COLO668 (cell line): ENCODE measurements around the gene ATM.
"Not testable (repeated sequence)": the region's sequence is repeated elsewhere in the genome, so short reads cannot be mapped to it uniquely, and the experiment has no call there.

Source experiments
- DNase-seq: peaks from one replicate; lab custom pipeline; 2025; ENCODE audit not compliant: unreplicated experiment; lab: John Stamatoyannopoulos, UW

The ATM gene

DNA sequence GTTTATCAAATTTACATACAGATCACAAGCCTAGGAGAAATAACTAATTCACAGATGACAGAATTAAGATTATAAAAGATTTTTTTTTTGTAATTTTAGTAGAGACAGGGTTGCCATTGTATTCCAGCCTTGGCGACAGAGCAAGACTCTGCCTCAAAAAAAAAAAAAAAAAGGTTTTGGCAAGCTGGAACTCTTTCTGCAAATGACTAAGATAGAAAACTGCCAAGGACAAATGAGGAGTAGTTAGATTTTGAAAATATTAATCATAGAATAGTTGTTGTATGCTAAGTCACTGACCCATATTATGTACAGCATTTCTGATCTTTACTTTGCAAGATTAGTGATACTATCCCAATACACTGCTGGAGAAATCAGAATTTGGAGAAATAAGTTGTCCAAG, 145.3 kb downstream of the ATM start:
- DNase-seq: no peak

DNA sequence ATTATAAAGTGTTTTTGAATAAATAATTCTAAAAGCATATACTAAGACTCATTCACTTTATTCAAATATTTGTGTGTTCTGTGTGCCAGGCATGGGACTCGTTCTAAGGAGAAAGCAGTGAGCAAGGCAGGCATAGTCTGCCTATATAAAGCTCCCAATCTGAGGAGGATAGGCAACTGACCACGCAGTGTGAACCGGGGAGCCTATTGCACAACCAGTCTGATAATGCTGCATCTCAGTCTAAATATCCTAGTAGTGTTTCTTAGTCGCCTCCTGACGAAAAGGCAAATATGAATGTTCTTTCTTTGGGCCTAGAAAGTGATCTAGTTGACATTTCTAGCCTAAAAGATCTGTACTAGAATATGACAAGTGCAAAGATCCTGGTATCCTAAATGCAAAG, 146.2 kb downstream of the ATM start:
- no peak for DNase-seq

DNA sequence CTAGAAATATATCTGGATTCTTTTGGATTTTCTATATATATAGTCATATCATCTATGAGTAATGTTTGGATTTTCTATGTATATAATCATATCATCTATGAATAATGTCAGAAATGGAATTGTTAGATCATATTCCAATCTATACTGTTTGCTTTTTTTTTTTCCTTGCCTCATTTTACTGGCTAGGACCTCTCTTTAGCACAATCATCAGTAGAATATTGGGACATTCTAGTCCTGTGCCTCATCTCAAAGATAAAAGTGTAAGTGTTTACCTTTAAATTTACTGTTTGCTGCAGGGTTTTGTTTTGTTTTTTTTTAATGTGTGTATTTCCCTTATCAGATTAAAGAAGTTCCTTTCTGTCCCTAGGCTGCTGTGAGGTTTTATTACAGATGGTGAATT, 147.4 kb downstream of the ATM start:
- no peak for DNase-seq

DNA sequence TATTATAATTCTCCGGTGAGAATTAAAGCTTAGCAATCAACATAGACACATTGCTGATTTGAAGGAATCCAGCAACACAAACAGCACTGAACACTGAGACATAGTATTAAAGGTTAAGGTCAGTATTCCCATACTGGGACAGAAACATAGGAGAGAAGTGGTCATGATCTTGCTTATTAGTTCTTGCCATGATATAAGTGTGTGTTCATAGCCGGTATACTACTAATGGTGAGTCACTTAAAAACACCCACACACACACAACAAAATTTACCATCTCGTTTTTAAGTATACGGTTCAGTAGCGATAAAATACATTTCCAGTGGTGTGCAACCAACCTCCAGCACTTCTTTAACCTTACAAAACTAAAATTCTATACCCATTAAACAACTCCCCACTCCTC, 148.1 kb downstream of the ATM start:
- DNase-seq: no peak

DNA sequence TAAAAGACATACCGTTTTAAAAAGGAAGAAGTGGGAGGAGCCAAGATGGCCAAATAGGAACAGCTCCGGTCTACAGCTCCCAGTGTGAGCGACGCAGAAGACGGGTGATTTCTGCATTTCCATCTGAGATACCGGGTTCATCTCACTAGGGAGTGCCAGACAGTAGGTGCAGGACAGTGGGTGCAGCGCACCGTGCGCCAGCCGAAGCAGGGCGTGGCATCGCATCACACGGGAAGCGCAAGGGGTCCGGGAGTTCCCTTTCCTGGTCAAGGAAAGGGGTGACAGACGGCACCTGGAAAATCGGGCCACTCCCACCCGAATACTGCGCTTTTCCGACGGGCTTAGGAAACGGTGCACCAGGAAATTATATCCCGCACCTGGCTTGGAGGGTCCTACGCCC, 150.6 kb downstream of the ATM start:
- not testable (repeated sequence) for DNase-seq

DNA sequence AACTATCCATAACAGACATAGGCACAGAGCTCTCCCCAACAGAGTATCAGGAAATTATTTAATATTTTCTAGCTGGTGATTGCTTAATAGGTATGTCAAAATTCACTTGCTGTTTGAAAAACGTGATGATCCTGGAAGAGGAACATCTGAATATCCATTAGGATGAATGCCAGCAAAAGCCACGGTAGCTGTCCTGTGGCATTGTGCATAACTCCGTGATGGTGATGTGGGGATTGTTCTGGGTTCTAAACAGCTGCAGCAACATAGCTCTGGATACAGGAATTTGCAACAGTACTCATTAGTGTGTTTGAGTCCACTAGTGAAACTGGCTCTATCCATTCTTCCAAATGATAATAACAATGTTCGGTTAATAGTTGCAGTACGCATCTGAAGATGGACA, 165.7 kb downstream of the ATM start:
- DNase-seq: no peak

DNA sequence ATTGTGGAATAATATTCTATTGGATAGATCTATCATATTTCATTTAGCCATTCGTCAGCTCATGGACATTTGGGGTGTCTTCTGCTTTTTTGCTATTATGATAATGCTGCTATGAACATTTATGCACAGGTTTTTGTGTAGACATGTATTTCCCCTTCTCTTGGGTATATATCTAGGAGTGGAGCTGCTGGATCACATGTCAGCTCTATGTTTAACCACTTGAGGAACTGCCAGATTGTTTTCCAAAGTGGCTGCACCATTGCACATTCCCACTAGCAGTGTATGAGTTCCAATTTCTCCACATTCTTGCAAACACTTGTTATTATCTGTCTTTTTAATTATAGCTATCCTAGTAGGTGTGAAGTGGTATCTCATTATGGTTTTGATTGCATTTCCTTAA, 169.5 kb downstream of the ATM start:
- DNase-seq: no peak

DNA sequence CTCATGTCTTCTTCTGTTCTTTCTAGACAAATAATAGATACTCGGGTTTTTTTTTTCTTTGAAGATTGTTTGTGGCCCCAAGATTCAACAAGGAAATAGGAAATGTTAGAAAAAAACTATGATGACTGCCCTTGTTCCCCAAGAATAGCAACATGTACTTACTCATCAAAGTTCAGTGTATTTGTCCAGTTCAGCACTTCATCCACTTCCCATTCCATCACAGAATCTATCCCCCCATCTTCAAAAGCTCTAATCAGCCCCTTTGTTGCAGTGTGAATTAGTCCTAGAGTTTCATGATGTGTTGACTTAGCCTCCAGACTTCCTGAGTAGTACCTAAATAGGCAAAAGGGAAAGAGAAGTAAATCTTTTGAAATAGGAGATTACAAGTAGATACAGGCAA, 170.2 kb downstream of the ATM start:
- no peak for DNase-seq

DNA sequence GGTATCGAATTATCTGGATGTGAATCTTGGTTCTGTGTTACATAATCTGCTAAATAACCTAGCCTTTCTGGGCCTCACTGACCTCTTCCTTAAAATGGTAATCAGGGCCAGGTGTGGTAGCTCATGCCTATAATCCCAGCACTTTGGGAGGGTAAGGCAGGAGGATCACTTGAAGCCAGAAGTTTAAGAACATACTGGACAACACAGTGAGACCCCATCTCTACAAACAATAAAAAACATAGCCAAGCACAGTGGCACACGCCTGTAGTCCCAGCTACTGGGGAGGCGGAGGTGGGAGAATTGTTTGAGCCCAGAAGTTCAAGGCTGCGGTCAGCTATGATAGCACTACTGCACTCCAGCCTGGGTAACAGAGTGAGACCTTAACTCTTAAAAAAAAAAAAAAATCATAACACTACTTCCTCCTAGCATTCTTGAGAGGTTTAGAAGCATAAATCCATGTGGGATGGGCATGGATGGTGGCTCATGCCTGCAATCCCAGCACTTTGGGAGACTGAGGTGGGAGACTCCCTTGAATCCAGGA, 171.9 kb downstream of the ATM start:
- DNase-seq: no peak

DNA sequence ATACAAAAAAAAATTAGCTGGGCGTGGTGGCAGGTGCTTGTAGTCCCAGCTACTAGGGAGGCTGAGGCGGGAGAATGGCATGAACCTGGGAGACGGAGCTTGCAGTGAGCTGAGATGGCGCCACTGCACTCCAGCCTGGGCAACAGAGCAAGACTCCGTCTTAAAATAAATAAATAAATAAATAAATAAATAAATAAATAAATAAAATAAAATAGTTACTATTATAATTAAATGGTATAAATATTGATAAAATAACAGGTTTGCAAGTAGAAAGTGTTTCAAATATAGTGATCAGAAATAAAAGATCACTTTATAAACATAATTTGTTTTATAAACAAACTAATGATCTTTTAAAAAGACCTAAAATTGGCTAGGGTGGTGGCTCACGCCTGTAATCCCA, 173.8 kb downstream of the ATM start:
- DNase-seq: not testable (repeated sequence)

DNA sequence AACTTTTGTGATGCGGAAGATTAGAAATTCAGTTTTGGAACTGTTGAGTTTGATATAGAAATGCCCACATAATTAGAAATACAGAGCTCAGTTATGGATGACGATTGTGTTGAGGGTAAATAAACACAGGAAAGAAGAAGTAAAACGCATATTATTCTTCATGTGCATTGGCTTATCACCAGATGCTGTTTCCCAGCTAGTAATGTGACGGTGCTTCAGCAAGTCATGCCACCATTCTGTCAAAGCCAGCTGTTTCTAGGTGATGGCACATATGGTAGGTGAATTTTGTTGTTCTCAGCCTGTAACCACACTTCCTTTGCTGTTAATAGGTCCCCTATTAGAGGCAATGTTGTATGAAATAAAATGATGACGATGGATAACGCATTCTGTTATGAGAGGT, 175.6 kb downstream of the ATM start:
- DNase-seq: no peak

DNA sequence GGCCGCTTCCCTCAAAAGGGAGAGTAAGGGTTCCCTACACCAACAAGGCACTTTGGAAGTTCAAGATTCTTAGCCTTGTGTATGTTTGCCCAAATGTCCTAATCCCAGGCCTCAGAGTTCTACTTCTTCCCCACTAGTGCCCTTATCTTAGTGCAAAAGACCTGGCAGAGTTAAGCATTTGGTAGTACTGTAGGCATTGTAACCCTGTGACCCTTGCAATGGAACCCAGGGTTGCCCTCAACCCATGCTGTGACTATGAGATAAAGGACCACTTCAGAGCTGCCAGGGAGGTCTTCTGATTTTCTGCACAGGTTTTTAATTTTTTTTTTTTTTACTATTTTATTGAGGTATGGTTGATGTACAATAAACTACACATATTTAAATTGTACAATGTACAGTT, 179.4 kb downstream of the ATM start:
- DNase-seq: no peak

DNA sequence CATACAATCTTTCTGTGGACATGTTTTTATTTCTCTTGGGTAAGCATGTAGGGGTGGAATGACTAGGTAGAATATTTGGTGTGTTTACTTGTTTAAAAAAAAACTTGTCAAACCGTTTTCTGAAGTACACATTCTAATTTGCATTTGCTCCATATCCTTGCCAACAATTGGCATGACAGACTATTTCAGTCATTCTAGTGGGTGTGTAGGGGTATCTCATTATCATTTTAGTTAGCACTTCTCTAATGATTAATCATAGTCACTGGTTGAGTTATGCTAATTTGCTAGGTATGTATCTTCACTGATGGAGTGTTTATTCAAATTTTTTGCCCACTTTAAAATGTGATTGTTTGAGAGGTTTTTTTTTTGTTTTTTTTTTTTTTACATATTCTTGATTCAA, 180.2 kb downstream of the ATM start:
- DNase-seq: no peak

DNA sequence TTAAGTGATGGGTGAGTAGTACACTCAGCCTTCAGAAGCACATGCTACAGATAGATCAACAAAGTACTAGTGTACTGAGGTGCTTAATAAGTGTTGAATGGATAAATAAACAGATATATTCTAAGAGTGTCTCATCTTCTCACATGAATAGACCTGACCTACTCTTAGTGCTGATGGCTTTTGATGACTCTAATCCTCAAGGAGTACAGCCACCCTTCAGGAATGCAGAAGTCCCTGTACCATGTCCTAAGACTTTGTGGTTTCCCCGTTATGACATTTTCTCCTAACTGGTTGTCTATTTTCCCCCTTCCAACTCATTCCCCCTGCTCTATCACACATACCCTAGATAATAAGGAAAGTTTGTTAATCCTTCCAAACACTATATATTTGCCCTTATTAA, 182.8 kb downstream of the ATM start:
- no peak for DNase-seq

DNA sequence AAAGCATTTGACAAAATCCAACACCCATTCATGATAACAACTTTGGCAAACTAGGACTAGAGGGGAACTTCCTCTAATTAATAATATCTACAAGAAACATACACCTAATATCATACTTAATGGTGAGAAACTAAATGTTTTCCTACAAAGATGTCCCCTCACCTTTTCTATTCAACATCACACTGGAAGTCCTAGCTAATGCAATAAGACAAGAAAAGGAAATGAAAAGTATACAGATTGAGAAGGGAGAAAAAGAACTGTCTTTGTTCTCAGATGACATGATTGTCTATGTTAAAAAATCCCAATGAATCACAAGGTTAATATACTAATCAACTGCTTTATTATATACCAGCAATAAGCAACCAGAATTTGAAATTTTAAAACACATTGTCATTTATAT, 192.1 kb downstream of the ATM start:
- DNase-seq: no peak

DNA sequence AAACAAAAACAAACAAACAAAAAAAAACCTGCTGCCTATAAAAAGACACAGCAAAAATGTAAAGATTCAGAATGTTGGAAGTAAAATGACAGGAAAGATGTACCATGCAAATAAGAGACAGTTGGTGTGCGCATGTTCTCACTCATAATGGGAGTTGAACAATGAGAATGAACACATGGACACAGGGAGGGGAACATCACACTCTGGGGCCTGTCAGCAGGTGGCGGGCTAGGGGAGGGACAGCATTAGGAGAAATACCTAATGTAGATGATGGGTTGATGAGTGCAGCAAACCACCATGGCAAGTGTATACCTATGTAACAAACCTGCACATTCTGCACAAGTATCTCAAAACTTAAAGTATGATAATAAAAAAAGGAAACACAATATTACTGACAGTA, 194.7 kb downstream of the ATM start:
- DNase-seq: peak; percentile 20
